Measurements from ENCODE around the gene MCTP1.

GRCh38 chr5:94769996-94770395 is 514.9 kb downstream of the MCTP1 start:
- TF ChIP-seq POLR2AphosphoS5 (IDR thresholded peaks at IDR 0.05) (no peak), EZH2 (IDR thresholded peaks at IDR 0.05; ENCODE audit: borderline replicate concordance, insufficient read depth, low read length, poor library complexity, severe bottlenecking) (no peak), EP300 (conservative IDR thresholded peaks at IDR 0.05; ENCODE audit: poor library complexity, severe bottlenecking) (no peak), TAF1 (IDR thresholded peaks at IDR 0.05; ENCODE audit: low read depth) (no peak), REST (IDR thresholded peaks at IDR 0.05; ENCODE audit: borderline replicate concordance) (no peak)
- TF ChIP-seq, protein P1, sequence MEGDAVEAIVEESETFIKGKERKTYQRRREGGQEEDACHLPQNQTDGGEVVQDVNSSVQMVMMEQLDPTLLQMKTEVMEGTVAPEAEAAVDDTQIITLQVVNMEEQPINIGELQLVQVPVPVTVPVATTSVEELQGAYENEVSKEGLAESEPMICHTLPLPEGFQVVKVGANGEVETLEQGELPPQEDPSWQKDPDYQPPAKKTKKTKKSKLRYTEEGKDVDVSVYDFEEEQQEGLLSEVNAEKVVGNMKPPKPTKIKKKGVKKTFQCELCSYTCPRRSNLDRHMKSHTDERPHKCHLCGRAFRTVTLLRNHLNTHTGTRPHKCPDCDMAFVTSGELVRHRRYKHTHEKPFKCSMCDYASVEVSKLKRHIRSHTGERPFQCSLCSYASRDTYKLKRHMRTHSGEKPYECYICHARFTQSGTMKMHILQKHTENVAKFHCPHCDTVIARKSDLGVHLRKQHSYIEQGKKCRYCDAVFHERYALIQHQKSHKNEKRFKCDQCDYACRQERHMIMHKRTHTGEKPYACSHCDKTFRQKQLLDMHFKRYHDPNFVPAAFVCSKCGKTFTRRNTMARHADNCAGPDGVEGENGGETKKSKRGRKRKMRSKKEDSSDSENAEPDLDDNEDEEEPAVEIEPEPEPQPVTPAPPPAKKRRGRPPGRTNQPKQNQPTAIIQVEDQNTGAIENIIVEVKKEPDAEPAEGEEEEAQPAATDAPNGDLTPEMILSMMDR (IDR thresholded peaks at IDR 0.05; ENCODE audit: poor library complexity, severe bottlenecking) = no peak

Measured in neural cell (in vitro differentiated cells).